Stimulated activated CD8-positive, alpha-beta memory T cell treated with anti-CD3 and anti-CD28 coated beads, Interleukin-15, amount 100 ng/mL, for 1 hour (primary cell): Measurements from ENCODE around the gene COL6A1.
"Not testable (repeated sequence)": the region's sequence is repeated elsewhere in the genome, so short reads cannot be mapped to it uniquely, and the experiment has no call there.

Experiments used
- DNase-seq: peaks from one replicate; pipeline ENCODE4 v3.0.0-alpha.2; 2020; ENCODE audit warnings: low read depth

Gene COL6A1

GRCh38 chr21:45945066-45945867, 36.3 kb upstream of the COL6A1 start:
- no peak for DNase-seq

DNA sequence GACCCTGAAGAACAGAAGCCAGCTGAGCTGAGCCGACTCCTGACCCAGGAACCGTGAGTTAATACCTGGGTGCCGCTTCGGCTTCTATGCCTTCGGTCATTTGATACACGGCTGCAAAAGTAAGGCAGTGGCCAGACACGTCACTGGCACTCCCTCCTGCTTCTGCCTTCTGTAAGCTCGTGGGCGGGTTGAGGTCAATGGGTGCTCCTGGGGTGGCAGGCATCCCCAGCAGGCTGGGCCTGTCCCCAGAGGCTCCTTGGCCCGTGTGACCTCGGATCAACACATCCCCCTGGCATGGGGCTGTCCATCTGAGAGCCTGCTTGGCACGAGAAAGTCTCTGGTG, 35.7 kb upstream of the COL6A1 start:
- no peak for DNase-seq

- no peak for DNase-seq
These were observed 34.3 kb upstream of the COL6A1 start for GRCh38 chr21:45947296-45947695.

GRCh38 chr21:45947716-45948255, 33.8 kb upstream of the COL6A1 start:
- DNase-seq: no peak

DNA sequence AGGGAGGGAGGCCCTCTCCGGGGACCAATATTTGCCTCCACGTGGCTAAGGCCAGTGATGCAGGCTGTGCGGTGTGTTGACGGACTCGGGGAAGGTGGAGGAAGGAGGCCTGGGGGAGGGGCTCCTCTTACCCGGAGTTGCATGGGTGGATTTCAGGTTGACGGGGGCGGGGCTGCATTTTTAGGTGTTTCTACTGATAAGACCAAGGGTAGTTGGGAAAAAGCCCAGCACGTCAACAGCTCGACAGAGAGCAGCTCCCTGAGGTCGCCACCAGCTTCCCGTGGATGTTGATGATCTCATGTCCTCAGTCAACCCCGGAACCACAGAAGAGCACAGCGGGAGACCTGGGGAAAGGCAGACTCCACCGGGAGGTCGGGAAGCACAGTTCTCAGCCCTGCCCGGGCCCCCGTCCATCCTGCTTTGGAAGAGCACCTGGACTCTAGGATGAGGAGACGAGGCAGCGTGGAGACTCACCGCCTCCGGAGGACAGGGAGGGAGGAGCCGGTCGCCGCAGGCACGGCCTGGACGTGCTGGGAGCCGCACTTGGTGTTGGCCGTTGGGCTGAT, 32.9 kb upstream of the COL6A1 start:
- no peak for DNase-seq

DNA sequence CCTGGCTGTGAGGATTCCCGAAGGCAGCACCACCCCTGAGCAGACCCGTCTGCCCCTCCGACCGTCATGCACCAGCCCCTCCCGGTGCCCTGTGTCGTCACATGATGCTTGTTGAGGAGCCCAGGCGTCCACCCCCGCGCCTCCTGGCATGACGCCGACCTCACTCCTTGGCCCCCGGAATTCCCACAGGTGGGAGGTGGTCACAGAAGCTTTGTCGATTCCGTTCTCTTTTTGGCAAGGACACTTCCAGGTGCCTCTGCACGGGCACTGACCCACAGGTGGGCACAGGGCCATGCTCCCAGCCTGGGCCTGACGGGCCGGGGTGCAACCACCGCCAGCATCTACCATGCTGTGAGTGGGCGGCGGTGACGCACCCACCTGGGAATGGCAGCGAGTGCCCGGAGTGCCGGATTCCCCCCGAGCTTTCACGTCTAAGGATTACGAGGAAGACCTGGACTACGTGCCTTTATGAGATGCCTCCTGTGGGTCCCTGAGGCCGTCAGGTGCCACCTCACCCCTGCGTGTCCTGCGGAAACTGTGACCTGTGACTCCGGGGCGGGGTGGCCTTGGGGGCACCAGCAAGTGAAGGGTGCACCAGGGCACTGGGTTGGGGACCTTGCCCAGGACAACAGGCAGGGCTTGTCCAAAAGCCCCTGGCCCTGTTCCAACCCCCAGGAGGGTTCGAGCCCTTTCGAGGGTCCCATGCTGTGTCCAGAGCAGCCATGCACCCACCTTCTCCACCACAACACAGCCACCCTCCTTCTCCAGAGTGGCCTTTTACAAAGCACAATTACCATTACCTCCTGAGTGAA, 31.4 kb upstream of the COL6A1 start:
- DNase-seq: no peak

- no peak for DNase-seq
These were observed 30.6 kb upstream of the COL6A1 start for GRCh38 chr21:45950740-45951515.

DNA sequence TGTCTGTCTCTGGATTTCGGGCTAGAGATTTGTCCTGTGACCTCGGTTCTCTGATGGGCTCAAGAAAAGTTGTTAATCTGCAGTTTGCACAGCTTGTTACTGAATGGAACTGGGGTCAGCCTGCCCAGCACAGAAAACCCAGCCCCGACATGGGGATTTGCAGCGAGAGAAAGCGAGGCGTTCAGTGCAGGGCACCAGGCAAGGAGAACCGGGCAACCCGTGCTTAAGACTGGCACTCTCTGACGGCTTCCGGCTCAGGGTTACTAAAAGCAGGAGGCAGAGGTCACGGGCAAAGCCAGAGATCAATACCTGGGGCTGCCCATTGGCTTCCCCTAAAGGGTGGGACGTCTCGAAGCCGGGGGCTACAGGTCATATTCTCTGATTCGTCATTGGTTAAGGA, 29.9 kb upstream of the COL6A1 start:
- no peak for DNase-seq

- not testable (repeated sequence) for DNase-seq
These were observed 29.0 kb upstream of the COL6A1 start for GRCh38 chr21:45952527-45952926.

DNA sequence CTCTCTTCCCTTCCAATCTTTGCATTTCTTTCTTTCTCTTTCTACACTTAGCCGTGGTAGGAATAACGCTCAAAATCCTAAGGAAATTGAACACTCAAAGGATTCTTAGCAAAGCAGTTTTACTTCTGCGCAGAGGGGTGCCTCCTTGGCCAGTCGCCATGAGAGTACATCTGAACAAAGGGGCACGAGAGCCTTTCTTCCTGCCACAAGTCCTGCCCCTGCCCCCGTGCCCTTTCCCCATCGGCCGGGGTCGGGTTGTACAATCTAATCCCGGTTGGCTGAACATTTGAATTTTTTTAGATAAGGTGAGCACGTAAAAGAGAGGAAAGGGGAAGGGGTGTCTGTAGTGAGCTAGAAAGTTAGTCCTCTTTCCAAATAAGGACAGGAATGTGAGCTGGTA, 28.6 kb upstream of the COL6A1 start:
- DNase-seq: no peak

- DNase-seq: no peak
These were observed 27.3 kb upstream of the COL6A1 start for GRCh38 chr21:45954261-45954660.

DNA sequence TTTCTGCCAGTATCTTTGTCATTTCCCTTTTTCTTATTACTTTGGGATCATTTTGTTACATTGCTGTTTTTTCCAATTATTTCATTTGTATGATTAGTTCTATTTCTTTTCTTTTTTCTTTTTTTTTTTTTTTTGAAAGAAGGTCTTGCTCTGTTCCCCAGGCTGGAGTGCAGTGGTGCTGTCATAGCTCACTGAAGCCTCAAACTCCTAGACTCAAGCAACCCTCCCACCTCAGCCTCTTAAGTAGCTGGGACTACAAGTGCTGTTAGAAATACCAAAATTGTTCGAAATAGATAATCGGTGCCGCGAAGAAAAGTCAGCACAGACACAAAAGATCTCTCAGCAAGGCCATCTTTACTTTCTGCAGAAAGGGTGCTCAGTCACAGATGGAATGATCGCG, 26.6 kb upstream of the COL6A1 start:
- no peak for DNase-seq

GRCh38 chr21:45957551-45957950, 24.0 kb upstream of the COL6A1 start:
- no peak for DNase-seq

- DNase-seq: no peak
These were observed 23.5 kb upstream of the COL6A1 start for GRCh38 chr21:45957981-45958600.

DNA sequence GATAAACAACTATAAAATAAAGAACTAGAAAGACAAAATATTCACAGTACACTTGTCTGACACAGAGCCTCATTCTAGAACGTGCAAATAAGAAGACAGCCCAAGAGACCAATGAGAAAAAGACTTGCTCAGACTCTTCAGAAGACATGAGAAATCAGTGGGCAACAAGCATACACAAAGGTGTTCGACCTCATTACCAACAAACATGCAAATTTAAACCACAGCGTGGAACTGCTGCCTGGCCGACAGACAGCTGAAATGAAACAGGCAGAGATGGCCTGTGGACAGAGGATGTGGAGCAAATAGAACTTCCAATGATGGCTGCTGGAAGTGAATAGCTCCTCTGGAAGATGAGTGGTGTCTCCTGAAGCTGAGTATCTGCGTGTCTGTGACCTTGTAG, 22.4 kb upstream of the COL6A1 start:
- DNase-seq: no peak

DNA sequence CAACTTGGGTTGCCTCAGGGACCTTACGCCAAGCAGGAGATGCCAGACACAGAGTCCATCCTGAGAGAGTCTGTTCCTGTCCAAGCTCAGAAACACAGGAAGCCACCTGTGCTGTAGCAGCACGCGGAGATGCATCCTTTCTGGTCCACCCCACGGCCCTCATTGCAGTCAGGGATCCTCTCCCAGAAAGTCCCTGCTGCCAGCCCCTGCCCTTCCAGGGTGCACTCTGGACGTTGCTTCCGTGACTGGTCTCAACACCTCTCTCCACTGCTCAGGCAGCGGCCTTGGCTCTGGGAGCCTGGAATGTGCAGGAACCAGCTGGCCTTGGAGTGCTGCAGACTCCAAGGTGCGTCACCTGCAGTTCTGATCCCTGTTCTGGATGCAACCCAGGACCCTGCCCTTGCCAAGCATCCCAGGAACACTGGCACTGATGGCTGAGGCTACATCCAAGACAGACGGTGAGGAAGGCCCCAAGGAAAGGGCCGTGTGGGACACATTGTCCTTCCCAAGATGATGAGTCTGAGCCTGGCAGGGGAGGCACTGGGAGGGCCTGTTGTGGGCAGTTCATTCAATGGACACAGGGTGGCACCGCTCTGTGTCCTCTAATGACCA, 21.7 kb upstream of the COL6A1 start:
- no peak for DNase-seq

GRCh38 chr21:45961408-45961807, 20.2 kb upstream of the COL6A1 start:
- not testable (repeated sequence) for DNase-seq

DNA sequence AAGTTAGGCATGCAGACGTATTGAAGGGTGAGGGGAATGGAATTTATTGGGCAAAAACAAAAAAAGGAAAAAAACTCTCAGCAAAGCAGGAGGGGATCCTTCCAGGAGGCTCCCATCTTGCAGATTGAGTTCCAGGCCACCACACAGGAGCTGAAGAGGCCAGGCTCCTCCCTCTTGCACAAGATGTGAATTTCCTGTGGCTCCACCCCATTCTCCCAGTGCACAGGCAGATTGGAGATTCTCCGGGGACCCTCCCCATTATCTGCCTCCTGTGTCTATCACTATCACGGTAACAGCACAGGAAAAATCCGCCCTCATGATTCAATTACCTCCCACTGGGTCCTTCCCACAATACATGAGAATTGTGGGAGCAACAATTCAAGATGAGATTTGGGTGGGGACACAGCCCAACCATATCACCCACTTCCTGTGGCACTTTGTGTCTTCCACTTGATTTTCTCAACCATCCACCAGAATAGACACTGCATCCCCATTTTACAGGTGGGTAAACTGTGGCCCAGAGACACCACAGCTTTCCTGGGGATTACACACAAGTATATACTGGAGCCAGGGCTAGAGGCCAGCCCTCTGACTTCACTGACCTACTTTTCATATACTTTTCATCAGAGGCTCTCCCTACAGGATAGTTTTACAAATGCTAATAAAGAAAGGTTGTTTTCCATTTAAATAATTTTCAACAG, 18.9 kb upstream of the COL6A1 start:
- DNase-seq: no peak

DNA sequence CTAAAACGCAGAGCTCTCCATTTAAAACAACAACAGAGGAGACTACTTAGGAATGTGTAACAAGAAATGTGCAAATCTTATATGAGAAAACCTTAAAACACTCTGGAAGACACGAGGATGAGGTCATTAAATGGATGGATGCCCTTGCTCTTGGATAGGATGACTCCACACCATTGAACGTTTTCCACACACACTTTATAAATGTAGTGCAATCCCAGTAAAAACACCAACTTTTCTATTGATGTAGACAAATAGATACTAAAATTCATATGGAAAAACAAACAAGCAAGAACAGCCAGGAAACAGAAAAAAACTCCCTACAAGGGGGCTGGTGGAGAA, 18.4 kb upstream of the COL6A1 start:
- no peak for DNase-seq

DNA sequence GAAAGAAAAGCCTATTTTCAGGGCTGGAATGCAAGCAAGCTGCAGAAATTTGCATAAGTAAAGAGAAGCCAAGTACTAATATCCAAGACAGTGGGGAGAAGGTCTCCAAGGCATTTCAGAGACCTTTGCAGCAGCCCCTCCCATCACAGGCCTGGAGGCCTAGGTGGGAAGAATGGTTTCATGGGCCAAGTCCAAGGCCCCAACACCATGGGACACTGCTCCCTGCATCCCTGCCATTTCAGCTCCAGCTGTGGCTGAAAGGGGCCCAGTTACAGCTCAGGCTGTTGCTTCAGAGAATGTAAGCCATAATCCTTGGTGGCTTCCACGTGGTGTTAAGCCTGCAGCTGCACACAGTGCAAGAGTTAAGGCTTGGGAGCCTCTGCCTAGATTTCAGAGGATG, 16.9 kb upstream of the COL6A1 start:
- DNase-seq: no peak
